ENCODE measurements around the gene XPOT. TPM values are rescaled to one million over a fixed set of nuclear protein-coding genes. Genes with fewer than 3 reads are reported as not detected.

The XPOT gene
- total RNA-seq, 1 experiment from 2014 or later: 62.0 TPM

DNA sequence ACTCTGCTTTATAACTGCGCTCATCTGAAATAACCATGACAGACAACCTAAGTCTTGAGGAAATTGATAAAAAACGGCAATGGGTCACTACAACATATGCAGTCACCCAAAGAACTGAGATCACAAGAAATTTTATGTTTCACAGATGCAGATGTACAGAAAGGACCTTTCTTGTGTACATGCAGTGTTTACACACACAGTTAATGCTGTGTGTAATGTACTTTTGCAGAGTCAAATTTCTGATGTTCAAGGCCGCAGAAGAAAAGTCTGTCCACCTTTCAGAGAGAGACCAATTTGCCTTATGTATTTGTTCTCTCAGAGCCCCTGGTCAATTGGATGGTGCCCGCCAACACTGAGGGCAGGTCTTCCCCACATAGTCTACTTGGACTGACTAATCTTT lies 24.8 kb downstream of the XPOT start:
- no peak overlapping the region for H3K4me3 ChIP-seq (ENCODE audit: low read length)
- no peak overlapping the region for H3K27ac ChIP-seq (ENCODE audit: low read length)
- ATAC-seq (no peak), DNase-seq (no peak)
- intact Hi-C loops (cut with micrococcal nuclease): no loop called here
- H3K36me3 ChIP-seq (ENCODE audit: low read depth, low read length): peaks cover 86% of the 10 kb centered on the region
- no peaks in the 10 kb centered on the region for H3K9me3 ChIP-seq (ENCODE audit: low read length)
- H3K4me2 ChIP-seq (ENCODE audit: low read length): no peak overlapping the region
- no peaks in the 10 kb centered on the region for H3K9me2 ChIP-seq (replicated peaks; ENCODE audit: low read length)
- H3K9ac ChIP-seq (ENCODE audit: low read length): no peak overlapping the region
- H3K79me2 ChIP-seq (ENCODE audit: low read length): 0 out of 2 replicates have a peak, but pooled peaks cover 4% of the 10 kb centered on the region
- H2AFZ ChIP-seq (ENCODE audit: low read length): no peak overlapping the region
- H4K20me1 ChIP-seq (ENCODE audit: low read length): no peaks in the 10 kb centered on the region
- H3F3A ChIP-seq (ENCODE audit: low read length, unreplicated experiment): no peaks in the 10 kb centered on the region
- CTCF ChIA-PET: no interaction called here
- no peaks in the 10 kb centered on the region for H3K27me3 ChIP-seq (ENCODE audit: low read length)
- BruUV-seq (replicated peaks): no TSS peak
- POLR2A ChIA-PET (ENCODE audit: unreplicated experiment): no interaction called here
- TF ChIP-seq EZH2 (IDR thresholded peaks at IDR 0.05; ENCODE audit: low read length, unreplicated experiment): no peak
- TF ChIP-seq, protein P1, sequence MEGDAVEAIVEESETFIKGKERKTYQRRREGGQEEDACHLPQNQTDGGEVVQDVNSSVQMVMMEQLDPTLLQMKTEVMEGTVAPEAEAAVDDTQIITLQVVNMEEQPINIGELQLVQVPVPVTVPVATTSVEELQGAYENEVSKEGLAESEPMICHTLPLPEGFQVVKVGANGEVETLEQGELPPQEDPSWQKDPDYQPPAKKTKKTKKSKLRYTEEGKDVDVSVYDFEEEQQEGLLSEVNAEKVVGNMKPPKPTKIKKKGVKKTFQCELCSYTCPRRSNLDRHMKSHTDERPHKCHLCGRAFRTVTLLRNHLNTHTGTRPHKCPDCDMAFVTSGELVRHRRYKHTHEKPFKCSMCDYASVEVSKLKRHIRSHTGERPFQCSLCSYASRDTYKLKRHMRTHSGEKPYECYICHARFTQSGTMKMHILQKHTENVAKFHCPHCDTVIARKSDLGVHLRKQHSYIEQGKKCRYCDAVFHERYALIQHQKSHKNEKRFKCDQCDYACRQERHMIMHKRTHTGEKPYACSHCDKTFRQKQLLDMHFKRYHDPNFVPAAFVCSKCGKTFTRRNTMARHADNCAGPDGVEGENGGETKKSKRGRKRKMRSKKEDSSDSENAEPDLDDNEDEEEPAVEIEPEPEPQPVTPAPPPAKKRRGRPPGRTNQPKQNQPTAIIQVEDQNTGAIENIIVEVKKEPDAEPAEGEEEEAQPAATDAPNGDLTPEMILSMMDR (conservative IDR thresholded peaks at IDR 0.05; ENCODE audit: low read depth, low read length): no peak
- no peak for TF ChIP-seq EZH2phosphoT487 (IDR thresholded peaks at IDR 0.05; ENCODE audit: borderline replicate concordance, low read length)
- no peaks in the 10 kb centered on the region for H3K4me1 ChIP-seq (ENCODE audit: insufficient read depth, low read length)

DNA sequence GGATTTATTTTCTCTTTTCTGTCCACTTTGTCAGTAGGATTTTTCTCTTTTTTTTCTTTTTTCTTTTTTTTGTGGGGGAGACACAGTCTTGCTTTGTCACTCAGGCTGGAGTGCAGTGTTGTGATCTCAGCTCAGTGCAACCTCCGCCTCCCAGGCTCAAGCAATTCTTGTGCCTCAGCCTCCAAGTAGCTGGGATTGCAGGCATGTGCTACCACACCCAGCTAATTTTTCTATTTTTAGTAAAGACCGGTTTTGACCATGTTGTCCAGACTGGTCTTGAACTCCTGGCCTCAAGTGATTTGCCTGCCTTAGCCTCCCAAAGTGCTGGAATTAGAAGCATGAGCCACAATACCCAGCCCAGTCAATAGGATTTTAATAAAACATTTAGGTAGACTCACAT lies 26.7 kb downstream of the XPOT start:
- TF ChIP-seq EZH2phosphoT487 (IDR thresholded peaks at IDR 0.05; ENCODE audit: borderline replicate concordance, low read length): no peak
- no peak for TF ChIP-seq EZH2 (IDR thresholded peaks at IDR 0.05; ENCODE audit: low read length, unreplicated experiment)
- TF ChIP-seq, protein P1 (conservative IDR thresholded peaks at IDR 0.05; ENCODE audit: low read depth, low read length): no peak
- Histone ChIP-seq H3K27me3 (ENCODE audit: low read length) (no peaks in the 10 kb centered on the region), H3K9me2 (replicated peaks; ENCODE audit: low read length) (no peaks in the 10 kb centered on the region), H3K9me3 (ENCODE audit: low read length) (no peaks in the 10 kb centered on the region), H4K20me1 (ENCODE audit: low read length) (no peaks in the 10 kb centered on the region), H3K4me2 (ENCODE audit: low read length) (no peak overlapping the region), H3K36me3 (ENCODE audit: low read depth, low read length) (peaks cover 83% of the 10 kb centered on the region), H3K9ac (ENCODE audit: low read length) (no peak overlapping the region), H2AFZ (ENCODE audit: low read length) (no peak overlapping the region), H3K4me3 (ENCODE audit: low read length) (no peak overlapping the region), H3K79me2 (ENCODE audit: low read length) (0 out of 2 replicates have a peak, but pooled peaks cover 4% of the 10 kb centered on the region), H3F3A (ENCODE audit: low read length, unreplicated experiment) (no peaks in the 10 kb centered on the region), H3K4me1 (ENCODE audit: insufficient read depth, low read length) (no peaks in the 10 kb centered on the region), H3K27ac (ENCODE audit: low read length) (no peak overlapping the region)
- ChIA-PET POLR2A (ENCODE audit: unreplicated experiment) (no interaction called here), CTCF (no interaction called here)
- no peak for DNase-seq
- ATAC-seq: no peak
- intact Hi-C loops (cut with micrococcal nuclease): no loop called here
- BruUV-seq (replicated peaks): no TSS peak

DNA sequence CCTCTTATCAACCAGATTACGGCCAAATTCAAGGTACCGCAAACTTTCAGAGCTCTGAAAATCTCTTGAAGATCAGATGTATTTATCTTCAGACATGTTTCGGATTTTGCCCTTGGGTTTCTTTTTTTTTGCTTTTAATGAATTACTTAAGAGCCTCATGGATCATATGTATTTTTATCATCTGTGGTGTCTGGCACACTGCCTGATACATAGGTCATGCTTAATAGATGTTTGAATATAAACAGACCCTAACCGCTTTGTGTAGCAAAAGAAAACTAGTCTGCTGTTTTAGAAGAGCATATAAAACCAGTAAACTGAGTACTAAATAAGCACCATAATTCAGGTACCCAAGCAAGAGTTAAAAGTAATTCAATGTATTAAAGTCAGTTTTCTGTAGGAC lies 27.6 kb downstream of the XPOT start:
- no TSS peak for BruUV-seq (replicated peaks)
- POLR2A ChIA-PET (ENCODE audit: unreplicated experiment): no interaction called here
- Histone ChIP-seq H3K4me2 (ENCODE audit: low read length) (no peak overlapping the region), H3K27ac (ENCODE audit: low read length) (no peak overlapping the region), H3F3A (ENCODE audit: low read length, unreplicated experiment) (no peaks in the 10 kb centered on the region), H3K9me3 (ENCODE audit: low read length) (no peaks in the 10 kb centered on the region), H3K9me2 (replicated peaks; ENCODE audit: low read length) (no peaks in the 10 kb centered on the region), H3K79me2 (ENCODE audit: low read length) (0 out of 2 replicates have a peak, but pooled peaks cover 4% of the 10 kb centered on the region), H3K4me1 (ENCODE audit: insufficient read depth, low read length) (no peaks in the 10 kb centered on the region), H3K4me3 (ENCODE audit: low read length) (no peak overlapping the region), H3K36me3 (ENCODE audit: low read depth, low read length) (peaks cover 81% of the 10 kb centered on the region), H3K27me3 (ENCODE audit: low read length) (no peaks in the 10 kb centered on the region), H3K9ac (ENCODE audit: low read length) (no peak overlapping the region), H2AFZ (ENCODE audit: low read length) (no peak overlapping the region), H4K20me1 (ENCODE audit: low read length) (no peaks in the 10 kb centered on the region)
- TF ChIP-seq, protein P1 (conservative IDR thresholded peaks at IDR 0.05; ENCODE audit: low read depth, low read length): no peak
- TF ChIP-seq EZH2phosphoT487 (IDR thresholded peaks at IDR 0.05; ENCODE audit: borderline replicate concordance, low read length): no peak
- TF ChIP-seq EZH2 (IDR thresholded peaks at IDR 0.05; ENCODE audit: low read length, unreplicated experiment): no peak
- no peak for DNase-seq
- ATAC-seq: no peak
- intact Hi-C loops (cut with micrococcal nuclease): no loop called here
- CTCF ChIA-PET: interaction anchor here (0.6 kb wide), 1 partner anchor 9 kb away, joined by 4 read pairs; no protein-coding TSS in a partner anchor

Measured in PC-3 (cell line).